H9 (cell line): ENCODE measurements around the gene NACAD. TPM values are rescaled to one million over a fixed set of nuclear protein-coding genes. Genes with fewer than 3 reads are reported as not detected.

ENCODE experiments used
- DNase-seq: peaks from one replicate; pipeline ENCODE4 v3.0.0-alpha.2; 2017
- H2AFZ ChIP-seq: one replicate; pipeline ENCODE4 v1.6.1; 2013; ENCODE audit warnings: mild to moderate bottlenecking, low read length, control low read depth, moderate library complexity
- H2AK5ac ChIP-seq: 2 replicates; pipeline ENCODE4 v1.6.1; 2013; ENCODE audit warnings: low read length, control low read depth, mixed read lengths; ENCODE audit not compliant: insufficient read length
- H2BK120ac ChIP-seq: one replicate; pipeline ENCODE4 v1.6.1; 2013; ENCODE audit warnings: low read depth, mild to moderate bottlenecking, low read length, control low read depth, inconsistent platforms; ENCODE audit not compliant: poor library complexity, severe bottlenecking
- H2BK12ac ChIP-seq: 2 replicates; pipeline ENCODE4 v1.6.1; 2013; ENCODE audit warnings: low read length, control low read depth, mixed read lengths, low read depth; ENCODE audit not compliant: insufficient read length
- H2BK15ac ChIP-seq: 2 replicates; pipeline ENCODE4 v1.6.1; 2013; ENCODE audit warnings: low read depth, low read length, control low read depth
- H2BK20ac ChIP-seq: one replicate; pipeline ENCODE4 v1.6.1; 2013; ENCODE audit warnings: low read depth, mild to moderate bottlenecking, low read length, control low read depth, inconsistent platforms; ENCODE audit not compliant: poor library complexity, severe bottlenecking
- H2BK5ac ChIP-seq: 2 replicates; pipeline ENCODE4 v1.6.1; 2013; ENCODE audit warnings: low read length, control low read depth, mixed read lengths; ENCODE audit not compliant: insufficient read length
- H3K14ac ChIP-seq: 2 replicates; pipeline ENCODE4 v1.6.1; 2013; ENCODE audit warnings: low read length, control low read depth; ENCODE audit not compliant: insufficient read depth
- H3K18ac ChIP-seq: 2 replicates; pipeline ENCODE4 v1.6.1; 2013; ENCODE audit warnings: low read depth, mild to moderate bottlenecking, mixed read lengths, low read length, control low read depth; ENCODE audit not compliant: insufficient read length
- H3K23ac ChIP-seq: 2 replicates; pipeline ENCODE4 v1.6.1; 2013; ENCODE audit warnings: low read length, control low read depth, mixed read lengths, low read depth; ENCODE audit not compliant: insufficient read length
- H3K23me2 ChIP-seq: 2 replicates; pipeline ENCODE4 v1.6.1; 2013; ENCODE audit warnings: low read depth, mild to moderate bottlenecking, mixed read lengths, low read length, control low read depth; ENCODE audit not compliant: insufficient read length, poor library complexity, severe bottlenecking
- H3K27ac ChIP-seq: 2 replicates; pipeline ENCODE4 v1.5.1; 2013; ENCODE audit warnings: low read length, control low read depth, mixed read lengths, low read depth; ENCODE audit not compliant: insufficient read length
- H3K27me3 ChIP-seq: 2 replicates; pipeline ENCODE4 v1.6.1; 2013; ENCODE audit warnings: low read length, control low read depth, inconsistent platforms; ENCODE audit not compliant: insufficient read depth
- H3K4ac ChIP-seq: 2 replicates; pipeline ENCODE4 v1.6.1; 2013; ENCODE audit warnings: low read depth, mild to moderate bottlenecking, control low read depth, inconsistent platforms, low read length, moderate library complexity
- H3K4me1 ChIP-seq: 2 replicates; pipeline ENCODE4 v1.6.1; 2013; ENCODE audit warnings: low read length, control low read depth, inconsistent platforms; ENCODE audit not compliant: insufficient read depth
- H3K4me2 ChIP-seq: 2 replicates; pipeline ENCODE4 v1.6.1; 2013; ENCODE audit warnings: low read length, control low read depth, mixed read lengths; ENCODE audit not compliant: insufficient read length, insufficient read depth
- H3K56ac ChIP-seq: 2 replicates; pipeline ENCODE4 v1.6.1; 2013; ENCODE audit warnings: low read depth, mild to moderate bottlenecking, mixed read lengths, low read length, control low read depth; ENCODE audit not compliant: insufficient read length
- H3K79me1 ChIP-seq: 2 replicates; pipeline ENCODE4 v1.6.1; 2013; ENCODE audit warnings: low read depth, mild to moderate bottlenecking, moderate library complexity, low read length, control low read depth, inconsistent platforms; ENCODE audit not compliant: insufficient read depth, poor library complexity, severe bottlenecking
- H3K79me2 ChIP-seq: 2 replicates; pipeline ENCODE4 v1.6.1; 2013; ENCODE audit warnings: low read length, control low read depth, inconsistent platforms; ENCODE audit not compliant: insufficient read depth
- H3K9ac ChIP-seq: 2 replicates; pipeline ENCODE4 v1.6.1; 2013; ENCODE audit warnings: low read length, control low read depth, mixed read lengths; ENCODE audit not compliant: insufficient read length; ENCODE audit errors: extremely low read depth
- H3K9me3 ChIP-seq: one replicate; pipeline ENCODE4 v1.6.1; 2013; ENCODE audit warnings: low read depth, low read length, inconsistent platforms; ENCODE audit not compliant: control insufficient read depth
- H3T11ph ChIP-seq: one replicate; pipeline ENCODE4 v1.6.1; 2013; ENCODE audit warnings: mild to moderate bottlenecking, low read length, control low read depth, inconsistent platforms
- H4K20me1 ChIP-seq: one replicate; pipeline ENCODE4 v1.6.1; 2013; ENCODE audit not compliant: control insufficient read depth, insufficient read length, insufficient read depth
- H4K5ac ChIP-seq: 2 replicates; pipeline ENCODE4 v1.6.1; 2013; ENCODE audit warnings: low read depth, mild to moderate bottlenecking, mixed read lengths, low read length, control low read depth; ENCODE audit not compliant: insufficient read length
- H4K8ac ChIP-seq: replicated peaks from 2 replicates; pipeline ENCODE4 v1.6.1; 2013; ENCODE audit warnings: low read length, control low read depth, mixed read lengths, low read depth; ENCODE audit not compliant: insufficient read length
- H4K91ac ChIP-seq: 2 replicates; pipeline ENCODE4 v1.6.1; 2013; ENCODE audit warnings: low read depth, mild to moderate bottlenecking, moderate library complexity, mixed read lengths, low read length, control low read depth; ENCODE audit not compliant: insufficient read length
- H3K27ac Mint-ChIP-seq, 3 experiments: 2 replicates in 2 of 3; 3 replicates in 1 of 3; pipeline ENCODE4 v1.8.0; 2020 to 2021; ENCODE audit warnings: mixed read lengths in 3 of 3, mild to moderate bottlenecking in 1 of 3, moderate library complexity in 1 of 3
- H3K27me3 Mint-ChIP-seq: 2 replicates; pipeline ENCODE4 v1.8.0; 2021; ENCODE audit warnings: low read depth, mild to moderate bottlenecking, moderate library complexity, mixed read lengths
- H3K36me3 Mint-ChIP-seq, 3 experiments: 2 replicates in 2 of 3; 3 replicates in 1 of 3; pipeline ENCODE4 v1.8.0; 2020 to 2021; ENCODE audit warnings: low read depth in 3 of 3, mixed read lengths in 3 of 3; ENCODE audit not compliant: insufficient read depth in 1 of 3
- H3K4me1 Mint-ChIP-seq, 2 experiments: 2 replicates each; pipeline ENCODE4 v1.8.0; 2020; ENCODE audit warnings: mixed read lengths in 2 of 2
- H3K4me3 Mint-ChIP-seq, 2 experiments: 2 replicates in 1 of 2; 3 replicates in 1 of 2; pipeline ENCODE4 v1.8.0; 2020 to 2021; ENCODE audit warnings: mild to moderate bottlenecking in 2 of 2, mixed read lengths in 2 of 2, moderate library complexity in 1 of 2
- H3K9me3 Mint-ChIP-seq, 2 experiments: 2 replicates in 1 of 2; 3 replicates in 1 of 2; pipeline ENCODE4 v1.8.0; 2020; ENCODE audit warnings: mild to moderate bottlenecking in 2 of 2, mixed read lengths in 2 of 2, moderate library complexity in 1 of 2
- WGBS: extraction: QIAGEN DNeasy Blood & Tissue Kit; methylation state at CpG from one replicate; pipeline ENCODE4 v1.1.7; 2013; ENCODE audit warnings: missing lambda C conversion rate, low lambda C conversion rate, mixed read lengths; ENCODE audit not compliant: insufficient read length; ENCODE audit errors: extremely low coverage; 5-methylcytosine and 5-hydroxymethylcytosine counted together
- total RNA-seq: library from RNA; stranded (reverse); gene quantifications from 2 replicates; pipeline ENCODE4 v1.2.1, GENCODE V29; 2021
- TF ChIP-seq, protein P1 (sequence below): fragments of 200-600 bp; sonication (generic); conservative IDR thresholded peaks from 3 replicates; pipeline ENCODE4 v1.8.0; 2021; ENCODE audit warnings: antibody characterized with exemption, mild to moderate bottlenecking

NACAD gene
- total RNA-seq, 1 experiment from 2014 or later, result 8.0 TPM

DNA sequence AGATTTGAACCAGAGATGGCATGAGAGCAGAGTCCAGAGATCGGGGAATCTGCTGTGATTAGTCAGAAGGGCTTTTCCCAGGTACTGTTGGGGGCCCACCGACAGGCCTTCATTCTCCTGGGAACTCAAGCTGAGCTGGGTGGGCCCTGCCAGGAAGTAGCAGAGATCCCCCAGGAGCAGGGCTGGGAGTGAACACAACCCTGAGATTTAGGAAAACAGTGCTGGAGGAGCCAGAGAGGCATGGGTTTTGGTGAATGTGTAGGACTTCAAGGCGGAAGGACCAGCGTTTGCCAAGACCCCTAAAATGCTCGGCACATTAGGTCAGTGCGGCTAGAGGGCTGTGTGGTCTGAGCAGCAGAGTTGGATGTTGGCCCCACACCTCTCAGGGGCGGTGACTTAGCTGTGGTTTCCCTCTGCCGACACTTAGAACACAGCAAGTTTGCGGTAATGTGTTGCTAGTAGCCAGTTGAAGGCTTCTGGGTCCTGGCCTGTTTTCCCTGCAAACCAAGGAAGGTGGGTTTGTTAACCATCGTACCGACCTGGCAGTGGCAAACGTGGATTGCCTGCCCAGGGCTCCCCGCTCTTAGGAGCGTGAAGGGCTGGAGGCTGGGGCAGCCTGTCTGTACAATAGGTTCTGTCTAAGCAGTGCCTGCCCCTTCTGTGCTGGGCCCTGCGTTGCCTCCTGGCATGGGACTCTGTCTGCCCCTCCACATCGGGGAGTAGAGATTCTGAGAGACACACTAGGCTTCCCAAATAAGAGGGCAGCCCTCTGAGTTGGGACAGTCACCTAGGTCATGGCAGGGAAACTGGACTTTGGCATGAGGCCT, 14.0 kb downstream of the NACAD start:
- Histone ChIP-seq H3K23ac (no peak overlapping the region), H2BK12ac (no peak overlapping the region), H2BK20ac (no peak overlapping the region), H3K4me1 (no peaks in the 10 kb centered on the region), H3K79me2 (no peaks in the 10 kb centered on the region), H3K9me3 (no peaks in the 10 kb centered on the region), H3K4me2 (no peak overlapping the region), H3K27ac (no peak overlapping the region), H3K14ac (no peak overlapping the region), H3K56ac (no peak overlapping the region), H4K8ac (no peak overlapping the region), H2AFZ (no peak overlapping the region), H3K23me2 (no peaks in the 10 kb centered on the region), H2BK15ac (no peak overlapping the region), H3K4ac (no peak overlapping the region), H3K18ac (no peak overlapping the region), H2AK5ac (no peak overlapping the region), H4K20me1 (no peaks in the 10 kb centered on the region), H4K91ac (no peak overlapping the region), H2BK5ac (no peak overlapping the region), H4K5ac (no peak overlapping the region), H3K27me3 (no peaks in the 10 kb centered on the region), H3K79me1 (no peaks in the 10 kb centered on the region), H2BK120ac (no peak overlapping the region), H3K9ac (no peak overlapping the region), H3T11ph (no peak overlapping the region)
- Mint-ChIP-seq H3K4me1 (peaks cover 0 to 7% of the 10 kb centered on the region in 2 experiments; a peak in 1 of 4 replicates), H3K27ac (peak overlapping the region in 1 of 3 experiments; percentile 53; a peak in 2 of 7 replicates), H3K36me3 (peaks cover 6 to 51% (median 26%) of the 10 kb centered on the region in 3 experiments; a peak in 6 of 7 replicates), H3K4me3 (no peak overlapping the region), H3K27me3 (no peaks in the 10 kb centered on the region), H3K9me3 (peaks cover 0 to 3% of the 10 kb centered on the region in 2 experiments; a peak in 2 of 5 replicates)
- no peak for DNase-seq
- no CpG with 5 or more reads among the region's 16 CpGs for WGBS
- TF ChIP-seq, protein P1, sequence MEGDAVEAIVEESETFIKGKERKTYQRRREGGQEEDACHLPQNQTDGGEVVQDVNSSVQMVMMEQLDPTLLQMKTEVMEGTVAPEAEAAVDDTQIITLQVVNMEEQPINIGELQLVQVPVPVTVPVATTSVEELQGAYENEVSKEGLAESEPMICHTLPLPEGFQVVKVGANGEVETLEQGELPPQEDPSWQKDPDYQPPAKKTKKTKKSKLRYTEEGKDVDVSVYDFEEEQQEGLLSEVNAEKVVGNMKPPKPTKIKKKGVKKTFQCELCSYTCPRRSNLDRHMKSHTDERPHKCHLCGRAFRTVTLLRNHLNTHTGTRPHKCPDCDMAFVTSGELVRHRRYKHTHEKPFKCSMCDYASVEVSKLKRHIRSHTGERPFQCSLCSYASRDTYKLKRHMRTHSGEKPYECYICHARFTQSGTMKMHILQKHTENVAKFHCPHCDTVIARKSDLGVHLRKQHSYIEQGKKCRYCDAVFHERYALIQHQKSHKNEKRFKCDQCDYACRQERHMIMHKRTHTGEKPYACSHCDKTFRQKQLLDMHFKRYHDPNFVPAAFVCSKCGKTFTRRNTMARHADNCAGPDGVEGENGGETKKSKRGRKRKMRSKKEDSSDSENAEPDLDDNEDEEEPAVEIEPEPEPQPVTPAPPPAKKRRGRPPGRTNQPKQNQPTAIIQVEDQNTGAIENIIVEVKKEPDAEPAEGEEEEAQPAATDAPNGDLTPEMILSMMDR, result no peak
